H9 (cell line): Measurements from ENCODE around the gene ZNF407. TPM values are rescaled to one million over a fixed set of nuclear protein-coding genes. Genes with fewer than 3 reads are reported as not detected.

ENCODE experiments used
- DNase-seq: peaks from one replicate; pipeline ENCODE4 v3.0.0-alpha.2; 2017
- H2AFZ ChIP-seq: one replicate; pipeline ENCODE4 v1.6.1; 2013; ENCODE audit warnings: mild to moderate bottlenecking, low read length, control low read depth, moderate library complexity
- H2AK5ac ChIP-seq: 2 replicates; pipeline ENCODE4 v1.6.1; 2013; ENCODE audit warnings: low read length, control low read depth, mixed read lengths; ENCODE audit not compliant: insufficient read length
- H2BK120ac ChIP-seq: one replicate; pipeline ENCODE4 v1.6.1; 2013; ENCODE audit warnings: low read depth, mild to moderate bottlenecking, low read length, control low read depth, inconsistent platforms; ENCODE audit not compliant: poor library complexity, severe bottlenecking
- H2BK12ac ChIP-seq: 2 replicates; pipeline ENCODE4 v1.6.1; 2013; ENCODE audit warnings: low read length, control low read depth, mixed read lengths, low read depth; ENCODE audit not compliant: insufficient read length
- H2BK15ac ChIP-seq: 2 replicates; pipeline ENCODE4 v1.6.1; 2013; ENCODE audit warnings: low read depth, low read length, control low read depth
- H2BK20ac ChIP-seq: one replicate; pipeline ENCODE4 v1.6.1; 2013; ENCODE audit warnings: low read depth, mild to moderate bottlenecking, low read length, control low read depth, inconsistent platforms; ENCODE audit not compliant: poor library complexity, severe bottlenecking
- H2BK5ac ChIP-seq: 2 replicates; pipeline ENCODE4 v1.6.1; 2013; ENCODE audit warnings: low read length, control low read depth, mixed read lengths; ENCODE audit not compliant: insufficient read length
- H3K14ac ChIP-seq: 2 replicates; pipeline ENCODE4 v1.6.1; 2013; ENCODE audit warnings: low read length, control low read depth; ENCODE audit not compliant: insufficient read depth
- H3K18ac ChIP-seq: 2 replicates; pipeline ENCODE4 v1.6.1; 2013; ENCODE audit warnings: low read depth, mild to moderate bottlenecking, mixed read lengths, low read length, control low read depth; ENCODE audit not compliant: insufficient read length
- H3K23ac ChIP-seq: 2 replicates; pipeline ENCODE4 v1.6.1; 2013; ENCODE audit warnings: low read length, control low read depth, mixed read lengths, low read depth; ENCODE audit not compliant: insufficient read length
- H3K23me2 ChIP-seq: 2 replicates; pipeline ENCODE4 v1.6.1; 2013; ENCODE audit warnings: low read depth, mild to moderate bottlenecking, mixed read lengths, low read length, control low read depth; ENCODE audit not compliant: insufficient read length, poor library complexity, severe bottlenecking
- H3K27ac ChIP-seq: 2 replicates; pipeline ENCODE4 v1.5.1; 2013; ENCODE audit warnings: low read length, control low read depth, mixed read lengths, low read depth; ENCODE audit not compliant: insufficient read length
- H3K27me3 ChIP-seq: 2 replicates; pipeline ENCODE4 v1.6.1; 2013; ENCODE audit warnings: low read length, control low read depth, inconsistent platforms; ENCODE audit not compliant: insufficient read depth
- H3K4ac ChIP-seq: 2 replicates; pipeline ENCODE4 v1.6.1; 2013; ENCODE audit warnings: low read depth, mild to moderate bottlenecking, control low read depth, inconsistent platforms, low read length, moderate library complexity
- H3K4me1 ChIP-seq: 2 replicates; pipeline ENCODE4 v1.6.1; 2013; ENCODE audit warnings: low read length, control low read depth, inconsistent platforms; ENCODE audit not compliant: insufficient read depth
- H3K4me2 ChIP-seq: 2 replicates; pipeline ENCODE4 v1.6.1; 2013; ENCODE audit warnings: low read length, control low read depth, mixed read lengths; ENCODE audit not compliant: insufficient read length, insufficient read depth
- H3K56ac ChIP-seq: 2 replicates; pipeline ENCODE4 v1.6.1; 2013; ENCODE audit warnings: low read depth, mild to moderate bottlenecking, mixed read lengths, low read length, control low read depth; ENCODE audit not compliant: insufficient read length
- H3K79me1 ChIP-seq: 2 replicates; pipeline ENCODE4 v1.6.1; 2013; ENCODE audit warnings: low read depth, mild to moderate bottlenecking, moderate library complexity, low read length, control low read depth, inconsistent platforms; ENCODE audit not compliant: insufficient read depth, poor library complexity, severe bottlenecking
- H3K79me2 ChIP-seq: 2 replicates; pipeline ENCODE4 v1.6.1; 2013; ENCODE audit warnings: low read length, control low read depth, inconsistent platforms; ENCODE audit not compliant: insufficient read depth
- H3K9ac ChIP-seq: 2 replicates; pipeline ENCODE4 v1.6.1; 2013; ENCODE audit warnings: low read length, control low read depth, mixed read lengths; ENCODE audit not compliant: insufficient read length; ENCODE audit errors: extremely low read depth
- H3K9me3 ChIP-seq: one replicate; pipeline ENCODE4 v1.6.1; 2013; ENCODE audit warnings: low read depth, low read length, inconsistent platforms; ENCODE audit not compliant: control insufficient read depth
- H3T11ph ChIP-seq: one replicate; pipeline ENCODE4 v1.6.1; 2013; ENCODE audit warnings: mild to moderate bottlenecking, low read length, control low read depth, inconsistent platforms
- H4K20me1 ChIP-seq: one replicate; pipeline ENCODE4 v1.6.1; 2013; ENCODE audit not compliant: control insufficient read depth, insufficient read length, insufficient read depth
- H4K5ac ChIP-seq: 2 replicates; pipeline ENCODE4 v1.6.1; 2013; ENCODE audit warnings: low read depth, mild to moderate bottlenecking, mixed read lengths, low read length, control low read depth; ENCODE audit not compliant: insufficient read length
- H4K8ac ChIP-seq: replicated peaks from 2 replicates; pipeline ENCODE4 v1.6.1; 2013; ENCODE audit warnings: low read length, control low read depth, mixed read lengths, low read depth; ENCODE audit not compliant: insufficient read length
- H4K91ac ChIP-seq: 2 replicates; pipeline ENCODE4 v1.6.1; 2013; ENCODE audit warnings: low read depth, mild to moderate bottlenecking, moderate library complexity, mixed read lengths, low read length, control low read depth; ENCODE audit not compliant: insufficient read length
- H3K27ac Mint-ChIP-seq, 3 experiments: 2 replicates in 2 of 3; 3 replicates in 1 of 3; pipeline ENCODE4 v1.8.0; 2020 to 2021; ENCODE audit warnings: mixed read lengths in 3 of 3, mild to moderate bottlenecking in 1 of 3, moderate library complexity in 1 of 3
- H3K27me3 Mint-ChIP-seq: 2 replicates; pipeline ENCODE4 v1.8.0; 2021; ENCODE audit warnings: low read depth, mild to moderate bottlenecking, moderate library complexity, mixed read lengths
- H3K36me3 Mint-ChIP-seq, 3 experiments: 2 replicates in 2 of 3; 3 replicates in 1 of 3; pipeline ENCODE4 v1.8.0; 2020 to 2021; ENCODE audit warnings: low read depth in 3 of 3, mixed read lengths in 3 of 3; ENCODE audit not compliant: insufficient read depth in 1 of 3
- H3K4me1 Mint-ChIP-seq, 2 experiments: 2 replicates each; pipeline ENCODE4 v1.8.0; 2020; ENCODE audit warnings: mixed read lengths in 2 of 2
- H3K4me3 Mint-ChIP-seq, 2 experiments: 2 replicates in 1 of 2; 3 replicates in 1 of 2; pipeline ENCODE4 v1.8.0; 2020 to 2021; ENCODE audit warnings: mild to moderate bottlenecking in 2 of 2, mixed read lengths in 2 of 2, moderate library complexity in 1 of 2
- H3K9me3 Mint-ChIP-seq, 2 experiments: 2 replicates in 1 of 2; 3 replicates in 1 of 2; pipeline ENCODE4 v1.8.0; 2020; ENCODE audit warnings: mild to moderate bottlenecking in 2 of 2, mixed read lengths in 2 of 2, moderate library complexity in 1 of 2
- CTCF ChIP-seq: fragments of 200-600 bp; sonication (generic); conservative IDR thresholded peaks from 3 replicates; pipeline ENCODE4 v1.8.0; 2021; ENCODE audit warnings: antibody characterized with exemption, mild to moderate bottlenecking
- WGBS: extraction: QIAGEN DNeasy Blood & Tissue Kit; methylation state at CpG from one replicate; pipeline ENCODE4 v1.1.7; 2013; ENCODE audit warnings: missing lambda C conversion rate, low lambda C conversion rate, mixed read lengths; ENCODE audit not compliant: insufficient read length; ENCODE audit errors: extremely low coverage; 5-methylcytosine and 5-hydroxymethylcytosine counted together
- total RNA-seq: library from RNA; stranded (reverse); gene quantifications from 2 replicates; pipeline ENCODE4 v1.2.1, GENCODE V29; 2021

ZNF407 gene
- total RNA-seq, 1 experiment from 2014 or later = 8.7 TPM

- H3K56ac ChIP-seq = no peak overlapping the region
- no CpG with 5 or more reads among the region's 7 CpGs for WGBS
- H2BK12ac ChIP-seq = no peak overlapping the region
- no peak for DNase-seq
- H2AFZ ChIP-seq = no peak overlapping the region
- no peak overlapping the region for H2BK120ac ChIP-seq
- H3K36me3 Mint-ChIP-seq = no peaks in the 10 kb centered on the region
- no peaks in the 10 kb centered on the region for H3K9me3 ChIP-seq
- no peak overlapping the region for H3K27ac Mint-ChIP-seq
- H4K5ac ChIP-seq = no peak overlapping the region
- no peaks in the 10 kb centered on the region for H3K79me2 ChIP-seq
- H3K4me1 Mint-ChIP-seq = peaks cover 11 to 12% of the 10 kb centered on the region in 2 experiments
- H3K4me3 Mint-ChIP-seq = no peak overlapping the region
- H3T11ph ChIP-seq = no peak overlapping the region
- no peak overlapping the region for H3K18ac ChIP-seq
- H3K23me2 ChIP-seq = no peaks in the 10 kb centered on the region
- no peaks in the 10 kb centered on the region for H3K9me3 Mint-ChIP-seq
- no peak overlapping the region for H2AK5ac ChIP-seq
- H2BK20ac ChIP-seq = no peak overlapping the region
- H3K4me1 ChIP-seq = no peaks in the 10 kb centered on the region; the same call in 1 of the 2 replicates
- H3K27me3 Mint-ChIP-seq = no peaks in the 10 kb centered on the region
- H3K27me3 ChIP-seq = no peaks in the 10 kb centered on the region
- H3K27ac ChIP-seq = no peak overlapping the region
- H2BK15ac ChIP-seq = no peak overlapping the region
- H2BK5ac ChIP-seq = no peak overlapping the region
- no peak overlapping the region for H4K8ac ChIP-seq
- no peak overlapping the region for H3K14ac ChIP-seq
- H3K4me2 ChIP-seq = no peak overlapping the region
- no peak overlapping the region for H4K91ac ChIP-seq
- no peak overlapping the region for H3K4ac ChIP-seq
- no peaks in the 10 kb centered on the region for H4K20me1 ChIP-seq
- no peak overlapping the region for H3K9ac ChIP-seq
- TF ChIP-seq CTCF = no peak
- H3K79me1 ChIP-seq = no peaks in the 10 kb centered on the region
- no peak overlapping the region for H3K23ac ChIP-seq
Observed at GRCh38 chr18:75016025-75016717, 418.5 kb downstream of the ZNF407 start.
